GM18870 (cell line): ENCODE results near the gene TUBB4B.
A peak's percentile ranks its signal among the peaks of the same experiment; 100 is the strongest.

Source experiments
- ATAC-seq: cut with Tn5 transposase; IDR thresholded peaks from one replicate; pipeline ENCODE4 v1.9.1; 2021; ENCODE audit warnings: moderate library complexity; ENCODE audit not compliant: unreplicated experiment

The TUBB4B gene

DNA sequence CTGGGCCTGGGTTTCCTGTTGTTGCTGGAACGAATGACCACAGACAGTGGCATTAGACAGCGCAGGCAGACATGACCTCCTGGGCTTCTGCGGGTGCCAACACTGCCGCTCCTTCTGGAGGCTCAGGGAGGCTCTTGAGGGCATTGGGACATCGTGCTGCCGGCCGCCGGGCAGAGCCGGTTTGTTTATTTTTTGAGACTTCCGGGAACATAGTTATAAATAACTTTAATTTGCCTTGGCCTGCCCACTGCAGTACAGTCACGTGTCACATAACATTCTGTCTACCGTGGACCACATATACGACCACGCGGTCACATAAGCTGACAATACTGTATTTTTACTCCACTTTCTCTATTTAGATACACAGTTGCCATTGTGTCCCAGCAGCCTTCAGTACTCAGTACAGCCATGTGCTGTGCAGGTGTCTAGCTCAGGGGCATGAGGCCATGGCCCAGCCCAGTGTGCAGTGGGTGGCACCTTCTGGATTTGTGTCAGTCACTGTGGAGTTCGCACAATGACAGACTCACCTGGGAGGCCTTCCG lies 28.2 kb downstream of the TUBB4B start:
- ATAC-seq, result no peak

- ATAC-seq, result no peak
These were observed 30.0 kb downstream of the TUBB4B start for GRCh38 chr9:137270929-137271695.

- no peak for ATAC-seq
These were observed 30.6 kb downstream of the TUBB4B start for GRCh38 chr9:137271696-137272076.

DNA sequence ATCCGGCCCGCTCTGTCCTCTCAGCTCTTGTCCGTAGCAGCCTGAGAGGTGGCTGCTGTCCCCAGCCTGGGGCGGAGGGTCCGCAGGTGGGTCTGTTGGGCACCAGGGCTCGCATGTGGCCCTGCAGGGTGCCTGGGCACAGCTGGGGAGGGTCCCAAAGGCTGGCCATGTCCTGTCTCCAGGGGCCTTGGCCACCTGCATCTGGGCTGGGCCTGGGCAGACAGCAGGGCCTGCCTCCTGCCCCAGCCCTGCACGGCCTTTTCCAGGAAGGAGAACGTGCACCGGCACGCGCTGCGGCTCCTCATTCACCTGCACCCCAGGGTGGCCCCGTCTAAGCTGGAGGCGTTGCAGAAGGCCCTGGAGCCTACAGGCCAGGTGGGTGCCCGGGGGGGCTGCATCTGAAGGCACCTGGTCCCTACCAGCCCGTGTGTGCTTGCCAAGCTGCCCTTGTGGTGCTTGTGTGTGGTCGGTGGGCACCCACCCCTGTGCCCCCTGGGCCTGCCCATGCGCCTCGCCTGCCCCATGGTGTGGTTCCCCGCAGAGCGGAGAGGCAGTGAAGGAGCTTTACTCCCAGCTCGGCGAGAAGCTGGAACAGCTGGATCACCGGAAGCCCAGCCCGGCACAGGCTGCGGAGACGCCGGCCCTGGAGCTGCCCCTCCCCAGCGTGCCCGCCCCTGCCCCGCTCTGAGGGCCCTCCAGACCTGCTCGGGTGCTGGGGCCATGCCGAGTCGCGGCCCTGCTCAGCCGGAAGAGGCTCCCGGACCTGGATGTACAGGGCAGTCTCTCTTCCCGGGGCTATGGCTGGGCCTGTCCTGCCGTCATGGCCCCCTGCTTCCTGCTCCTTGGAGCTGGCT lies 31.4 kb downstream of the TUBB4B start:
- ATAC-seq, result no peak

- ATAC-seq, result no peak
These were observed 32.0 kb downstream of the TUBB4B start for GRCh38 chr9:137273095-137273490.

DNA sequence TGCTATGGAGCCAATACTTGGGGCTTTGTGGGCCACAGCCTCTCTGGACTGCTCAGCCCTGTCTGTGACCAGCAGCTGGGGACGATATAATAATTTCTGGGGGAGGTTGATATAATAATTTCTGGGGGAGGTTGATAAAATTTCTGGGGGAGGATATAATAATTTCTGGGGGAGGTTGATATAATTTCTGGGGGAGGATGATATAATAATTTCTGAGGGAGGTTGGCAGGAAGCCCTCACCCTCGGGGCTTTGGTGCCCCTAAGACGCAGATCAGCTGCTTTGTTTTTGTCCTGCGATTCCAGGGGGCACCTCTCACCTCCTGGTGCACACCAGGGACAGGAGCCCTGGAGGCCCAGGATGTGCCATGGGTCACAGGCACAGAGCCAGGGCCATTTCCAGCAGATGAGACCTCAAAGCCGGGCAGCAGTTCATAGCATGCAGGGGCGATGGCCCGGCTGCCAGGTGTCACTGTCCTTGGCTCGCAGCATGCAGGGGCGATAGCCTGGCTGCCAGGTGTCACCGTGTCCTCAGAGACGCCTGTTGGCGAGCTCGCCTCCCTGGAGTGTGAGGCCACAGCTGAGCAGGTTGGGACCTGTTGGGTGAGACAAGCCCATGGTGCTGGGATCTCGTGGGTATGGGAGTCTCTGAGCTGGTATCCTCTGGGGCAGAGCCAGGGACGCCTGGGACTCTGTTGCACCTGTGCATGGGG lies 32.7 kb downstream of the TUBB4B start:
- no peak for ATAC-seq

DNA sequence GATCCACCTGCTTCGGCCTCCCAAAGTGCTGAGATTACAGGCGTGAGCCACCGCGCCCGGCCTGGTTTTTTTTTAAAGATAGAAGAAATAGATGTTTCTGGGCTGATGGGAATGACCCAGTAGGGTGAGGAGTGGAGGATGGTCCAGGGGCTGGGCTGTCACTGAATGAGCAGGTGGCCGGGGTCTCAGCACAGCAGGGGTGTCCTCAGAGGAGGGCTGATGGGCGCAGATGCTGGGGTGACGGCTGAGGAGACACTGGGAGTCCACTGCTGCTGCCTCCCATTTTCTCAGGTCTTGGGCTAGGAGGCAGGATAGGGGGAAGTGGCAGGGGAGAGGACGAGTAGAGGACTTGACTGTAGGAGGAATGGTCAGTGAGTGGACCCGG lies 34.1 kb downstream of the TUBB4B start:
- ATAC-seq, result no peak

GRCh38 chr9:137275588-137276472 lies 34.7 kb downstream of the TUBB4B start:
- no peak for ATAC-seq

- ATAC-seq, result no peak
These were observed 35.6 kb downstream of the TUBB4B start for GRCh38 chr9:137276473-137277328.

GRCh38 chr9:137277329-137278041 lies 36.4 kb downstream of the TUBB4B start, which contains the start of gene TOR4A:
TSS of gene TOR4A (plus strand) at chr9:137277726. CDS start at chr9:137278690, 964 bp downstream.
- ATAC-seq, result peak; percentile 63

GRCh38 chr9:137278061-137278701 lies 37.1 kb downstream of the TUBB4B start:
- ATAC-seq, result no peak

- no peak for ATAC-seq
These were observed 37.9 kb downstream of the TUBB4B start for GRCh38 chr9:137278721-137279711.

- ATAC-seq, result no peak
These were observed 38.8 kb downstream of the TUBB4B start for GRCh38 chr9:137279741-137280473.

DNA sequence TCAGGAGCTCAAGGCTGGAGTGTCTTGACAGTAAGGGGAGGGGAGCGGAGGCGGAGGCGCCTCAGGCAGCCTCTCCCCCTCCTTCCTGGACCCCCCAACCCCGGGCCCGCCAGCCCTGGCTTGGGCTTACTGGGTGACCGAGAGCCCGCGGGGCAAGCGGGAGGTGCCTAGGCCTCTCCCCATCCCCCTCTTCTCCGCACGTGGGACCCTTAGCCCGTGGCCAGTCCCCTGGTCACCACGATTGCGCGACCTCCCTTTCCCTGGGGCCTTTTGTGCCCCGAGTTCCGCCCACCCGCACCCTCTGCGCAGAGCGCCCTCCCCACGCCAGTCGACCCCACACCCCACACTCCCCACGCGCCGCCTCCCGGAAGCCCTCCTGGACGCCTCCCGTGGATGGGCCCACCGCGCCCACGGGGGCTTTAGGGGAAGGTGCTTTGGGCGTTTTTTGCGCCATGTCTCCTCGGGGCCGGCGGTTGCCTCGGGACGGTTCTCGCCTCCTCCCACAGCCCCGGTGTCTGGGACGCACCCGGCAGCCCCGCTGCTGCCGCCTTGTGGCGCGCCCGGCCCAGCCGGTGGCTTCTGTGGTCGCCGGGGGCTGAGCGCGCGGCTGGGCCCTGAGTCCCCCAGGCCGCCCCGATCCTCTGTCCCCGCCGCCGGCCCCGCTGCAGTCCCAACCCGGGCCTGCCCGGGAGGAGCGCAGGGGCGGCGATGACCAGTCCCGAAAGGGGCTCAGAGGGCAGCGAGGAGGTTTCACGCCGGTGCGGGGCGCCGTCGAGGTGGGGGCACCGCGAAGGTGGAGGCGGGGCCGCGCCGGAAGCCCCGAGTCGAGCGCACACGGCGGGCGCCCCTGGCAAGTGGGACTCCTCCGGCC lies 39.6 kb downstream of the TUBB4B start:
- ATAC-seq, result no peak
